Esophagus (tissue), 2 donors: ENCODE measurements around the gene PTGES3. TPM values are rescaled to one million over a fixed set of nuclear protein-coding genes. Genes with fewer than 3 reads are reported as not detected.

Experiments used
- H3K27ac ChIP-seq, 2 donors: one replicate each; pipeline ENCODE4 v1.5.1; 2013; ENCODE audit warnings: low read depth in 2 of 2, mild to moderate bottlenecking in 2 of 2, inconsistent platforms in 1 of 2, low read length in 1 of 2, moderate library complexity in 1 of 2
- H3K27me3 ChIP-seq, 2 donors: one replicate each; pipeline ENCODE4 v1.6.1; 2013; ENCODE audit warnings: low read length in 2 of 2, control low read depth in 1 of 2, mild to moderate bottlenecking in 1 of 2; ENCODE audit not compliant: insufficient read depth in 2 of 2, control insufficient read depth in 1 of 2
- H3K36me3 ChIP-seq, 2 donors: one replicate each; pipeline ENCODE4 v1.6.1; 2013; ENCODE audit warnings: low read length in 1 of 2; ENCODE audit not compliant: control insufficient read depth in 2 of 2, insufficient read depth in 2 of 2
- H3K4me1 ChIP-seq, 2 donors: one replicate each; pipeline ENCODE4 v1.6.1; 2013; ENCODE audit warnings: low read length in 1 of 2; ENCODE audit not compliant: control insufficient read depth in 2 of 2, insufficient read depth in 2 of 2
- H3K4me3 ChIP-seq, 2 donors: one replicate each; pipeline ENCODE4 v1.5.1; 2013; ENCODE audit warnings: low read length in 2 of 2, mild to moderate bottlenecking in 2 of 2, low read depth in 1 of 2, moderate library complexity in 1 of 2
- H3K9me3 ChIP-seq, 2 donors: one replicate each; pipeline ENCODE4 v1.6.1; 2013; ENCODE audit warnings: mild to moderate bottlenecking in 2 of 2, low read depth in 1 of 2, low read length in 1 of 2, moderate library complexity in 1 of 2; ENCODE audit not compliant: control insufficient read depth in 2 of 2, insufficient read depth in 1 of 2
- WGBS, 2 donors: extraction: QIAGEN DNeasy Blood & Tissue Kit; methylation state at CpG; one replicate each; pipeline ENCODE4 v1.1.7; 2013; 5-methylcytosine and 5-hydroxymethylcytosine counted together
- polyA plus RNA-seq, 2 donors: library from polyadenylated mRNA; stranded (reverse); fragments of 200-250 nt; gene quantifications; one replicate each; pipeline ENCODE4 v1.2.3, GENCODE V29; 2013
- donor health status: healthy with polysubstance abuse.
- donor health status: Bipolar disorder and iron deficiency.

PTGES3 gene
- polyA plus RNA-seq, 2 donors: 65.7 to 123 TPM

GRCh38 chr12:56687223-56688128 lies 608 bp downstream of the PTGES3 start:
- WGBS, 2 donors: 0% methylated on average over 57 to 62 of the region's 62 CpGs

GRCh38 chr12:56684745-56685359 lies 3.2 kb downstream of the PTGES3 start:
- H3K36me3 ChIP-seq: peaks cover 0 to 9% of the 10 kb centered on the region in 2 donors
- H3K4me1 ChIP-seq: no peaks in the 10 kb centered on the region
- no peaks in the 10 kb centered on the region for H3K27me3 ChIP-seq
- WGBS, 2 donors: 20 to 21% methylated on average over 8 of the region's 8 CpGs
- H3K27ac ChIP-seq: peak overlapping the region; percentile 45 to 51
- H3K9me3 ChIP-seq: no peaks in the 10 kb centered on the region
- peak overlapping the region in 1 of 2 donors; percentile 96 for H3K4me3 ChIP-seq

More at GRCh38 chr12:56687223-56688128, 608 bp downstream of the PTGES3 start:
- Histone ChIP-seq H3K27ac (peak overlapping the region; percentile 96 to 100), H3K36me3 (no peaks in the 10 kb centered on the region), H3K27me3 (no peaks in the 10 kb centered on the region), H3K9me3 (no peaks in the 10 kb centered on the region), H3K4me3 (peak overlapping the region; percentile 90 to 96), H3K4me1 (no peaks in the 10 kb centered on the region)

GRCh38 chr12:56682323-56682722 lies 5.8 kb downstream of the PTGES3 start:
- H3K27ac ChIP-seq: no peak overlapping the region
- 78 to 90% methylated on average over 6 of the region's 6 CpGs for WGBS, 2 donors
- no peak overlapping the region for H3K4me3 ChIP-seq
- H3K9me3 ChIP-seq: no peaks in the 10 kb centered on the region
- no peaks in the 10 kb centered on the region for H3K27me3 ChIP-seq
- H3K4me1 ChIP-seq: no peaks in the 10 kb centered on the region
- H3K36me3 ChIP-seq: peaks cover 0 to 13% of the 10 kb centered on the region in 2 donors

GRCh38 chr12:56679883-56680575 lies 8.1 kb downstream of the PTGES3 start:
- Histone ChIP-seq H3K4me1 (peaks cover 0 to 2% of the 10 kb centered on the region in 2 donors), H3K4me3 (no peak overlapping the region), H3K27ac (no peak overlapping the region), H3K9me3 (no peaks in the 10 kb centered on the region), H3K36me3 (peaks cover 0 to 13% of the 10 kb centered on the region in 2 donors), H3K27me3 (no peaks in the 10 kb centered on the region)
- WGBS, 2 donors: 90 to 91% methylated on average over 13 of the region's 13 CpGs

GRCh38 chr12:56678852-56679251 lies 9.2 kb downstream of the PTGES3 start:
- Histone ChIP-seq H3K4me3 (no peak overlapping the region), H3K4me1 (peaks cover 0 to 2% of the 10 kb centered on the region in 2 donors), H3K9me3 (no peaks in the 10 kb centered on the region), H3K27ac (no peak overlapping the region), H3K36me3 (peaks cover 0 to 13% of the 10 kb centered on the region in 2 donors), H3K27me3 (no peaks in the 10 kb centered on the region)
- WGBS, 2 donors: 88 to 89% methylated on average over 2 of the region's 2 CpGs

- no peak overlapping the region for H3K27ac ChIP-seq
- H3K36me3 ChIP-seq: peaks cover 0 to 13% of the 10 kb centered on the region in 2 donors
- no peaks in the 10 kb centered on the region for H3K27me3 ChIP-seq
- no peak overlapping the region for H3K4me3 ChIP-seq
- WGBS, 2 donors: 63 to 75% methylated on average over 1 of the region's 1 CpG
- H3K4me1 ChIP-seq: peaks cover 0 to 2% of the 10 kb centered on the region in 2 donors
- H3K9me3 ChIP-seq: no peaks in the 10 kb centered on the region
Measured at GRCh38 chr12:56677680-56678079, 10.4 kb downstream of the PTGES3 start.

GRCh38 chr12:56676851-56677580 lies 11.1 kb downstream of the PTGES3 start:
- Histone ChIP-seq H3K4me3 (no peak overlapping the region), H3K27me3 (no peaks in the 10 kb centered on the region), H3K4me1 (peaks cover 0 to 2% of the 10 kb centered on the region in 2 donors), H3K27ac (no peak overlapping the region), H3K36me3 (peaks cover 0 to 13% of the 10 kb centered on the region in 2 donors), H3K9me3 (no peaks in the 10 kb centered on the region)
- 70 to 77% methylated on average over 11 of the region's 11 CpGs for WGBS, 2 donors

GRCh38 chr12:56671608-56672007 lies 16.5 kb downstream of the PTGES3 start:
- WGBS, 2 donors: 69 to 84% methylated on average over 2 of the region's 2 CpGs
- Histone ChIP-seq H3K9me3 (no peaks in the 10 kb centered on the region), H3K4me1 (peaks cover 0 to 2% of the 10 kb centered on the region in 2 donors), H3K27ac (no peak overlapping the region), H3K4me3 (no peak overlapping the region), H3K27me3 (no peaks in the 10 kb centered on the region), H3K36me3 (peaks cover 6 to 19% of the 10 kb centered on the region in 2 donors)

- H3K27ac ChIP-seq: no peak overlapping the region
- H3K4me1 ChIP-seq: peaks cover 0 to 2% of the 10 kb centered on the region in 2 donors
- no peaks in the 10 kb centered on the region for H3K9me3 ChIP-seq
- H3K27me3 ChIP-seq: no peaks in the 10 kb centered on the region
- 81 to 87% methylated on average over 4 of the region's 4 CpGs for WGBS, 2 donors
- peaks cover 8 to 21% of the 10 kb centered on the region in 2 donors for H3K36me3 ChIP-seq
- H3K4me3 ChIP-seq: no peak overlapping the region
Measured at GRCh38 chr12:56670836-56671235, 17.2 kb downstream of the PTGES3 start.
